ENCODE data around the gene HP.

DNA sequence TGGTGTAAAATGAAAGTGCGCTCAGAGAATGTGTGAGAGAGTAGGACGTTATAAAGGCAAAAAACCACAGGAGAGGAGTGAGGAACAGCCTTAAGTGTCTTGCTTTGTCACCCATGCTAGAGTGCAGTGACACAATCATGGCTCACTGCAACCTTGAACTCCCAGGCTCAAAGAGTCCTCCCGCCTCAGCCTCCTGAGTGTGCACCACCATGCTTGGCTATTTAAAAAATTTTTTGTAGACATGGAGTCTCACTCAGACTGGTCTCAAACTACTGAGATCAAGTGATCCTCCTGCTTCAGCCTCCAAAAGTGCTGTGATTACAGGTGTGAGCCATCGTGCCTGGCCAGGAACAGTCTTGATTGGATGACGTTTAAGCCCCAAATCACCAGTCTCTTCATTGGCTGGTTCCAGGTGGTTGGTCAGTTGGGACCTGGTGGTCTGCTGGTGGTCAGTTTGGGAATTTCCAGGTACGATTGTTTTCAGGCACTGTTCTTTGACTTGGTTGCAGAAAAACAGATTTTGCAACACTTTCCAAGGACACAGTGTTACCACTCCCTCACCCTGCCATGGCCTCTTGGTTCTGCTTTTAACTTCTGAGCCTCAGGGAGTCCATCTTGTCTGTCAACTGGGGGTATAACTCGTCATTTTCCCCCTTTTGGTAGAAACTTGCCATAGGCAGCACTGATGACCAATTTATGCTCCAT lies 24.6 kb upstream of the HP start:
- TF ChIP-seq TAF1 (IDR thresholded peaks at IDR 0.05; ENCODE audit: low read depth, low read length), result no peak
- TF ChIP-seq, protein P1, sequence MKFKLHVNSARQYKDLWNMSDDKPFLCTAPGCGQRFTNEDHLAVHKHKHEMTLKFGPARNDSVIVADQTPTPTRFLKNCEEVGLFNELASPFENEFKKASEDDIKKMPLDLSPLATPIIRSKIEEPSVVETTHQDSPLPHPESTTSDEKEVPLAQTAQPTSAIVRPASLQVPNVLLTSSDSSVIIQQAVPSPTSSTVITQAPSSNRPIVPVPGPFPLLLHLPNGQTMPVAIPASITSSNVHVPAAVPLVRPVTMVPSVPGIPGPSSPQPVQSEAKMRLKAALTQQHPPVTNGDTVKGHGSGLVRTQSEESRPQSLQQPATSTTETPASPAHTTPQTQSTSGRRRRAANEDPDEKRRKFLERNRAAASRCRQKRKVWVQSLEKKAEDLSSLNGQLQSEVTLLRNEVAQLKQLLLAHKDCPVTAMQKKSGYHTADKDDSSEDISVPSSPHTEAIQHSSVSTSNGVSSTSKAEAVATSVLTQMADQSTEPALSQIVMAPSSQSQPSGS (IDR thresholded peaks at IDR 0.05; ENCODE audit: low read length), result no peak
- no peak for TF ChIP-seq POLR2AphosphoS5 (IDR thresholded peaks at IDR 0.05; ENCODE audit: low read depth, low read length)
- no peak for TF ChIP-seq POLR2A (IDR thresholded peaks at IDR 0.05; ENCODE audit: control extremely low read depth in 1 of 2, low read depth in 2 of 2, low read length in 2 of 2)
- TF ChIP-seq, protein P2, sequence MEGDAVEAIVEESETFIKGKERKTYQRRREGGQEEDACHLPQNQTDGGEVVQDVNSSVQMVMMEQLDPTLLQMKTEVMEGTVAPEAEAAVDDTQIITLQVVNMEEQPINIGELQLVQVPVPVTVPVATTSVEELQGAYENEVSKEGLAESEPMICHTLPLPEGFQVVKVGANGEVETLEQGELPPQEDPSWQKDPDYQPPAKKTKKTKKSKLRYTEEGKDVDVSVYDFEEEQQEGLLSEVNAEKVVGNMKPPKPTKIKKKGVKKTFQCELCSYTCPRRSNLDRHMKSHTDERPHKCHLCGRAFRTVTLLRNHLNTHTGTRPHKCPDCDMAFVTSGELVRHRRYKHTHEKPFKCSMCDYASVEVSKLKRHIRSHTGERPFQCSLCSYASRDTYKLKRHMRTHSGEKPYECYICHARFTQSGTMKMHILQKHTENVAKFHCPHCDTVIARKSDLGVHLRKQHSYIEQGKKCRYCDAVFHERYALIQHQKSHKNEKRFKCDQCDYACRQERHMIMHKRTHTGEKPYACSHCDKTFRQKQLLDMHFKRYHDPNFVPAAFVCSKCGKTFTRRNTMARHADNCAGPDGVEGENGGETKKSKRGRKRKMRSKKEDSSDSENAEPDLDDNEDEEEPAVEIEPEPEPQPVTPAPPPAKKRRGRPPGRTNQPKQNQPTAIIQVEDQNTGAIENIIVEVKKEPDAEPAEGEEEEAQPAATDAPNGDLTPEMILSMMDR (IDR thresholded peaks at IDR 0.05; ENCODE audit: control extremely low read depth in 1 of 3, insufficient read depth in 1 of 3, low read depth in 1 of 3, low read length in 3 of 3), result no peak
- no peak for TF ChIP-seq JUN (IDR thresholded peaks at IDR 0.05; ENCODE audit: low read depth, low read length)
- no peak for TF ChIP-seq GTF2F1 (IDR thresholded peaks at IDR 0.05; ENCODE audit: borderline replicate concordance, low read depth, low read length)
- no peak for TF ChIP-seq RAD21 (IDR thresholded peaks at IDR 0.05 in 1 of 2, conservative IDR thresholded peaks at IDR 0.05 in 1 of 2; ENCODE audit: low read depth in 2 of 2, low read length in 2 of 2)
- TF ChIP-seq CBX5 (IDR thresholded peaks at IDR 0.05; ENCODE audit: low read depth, low read length), result no peak
- TF ChIP-seq KDM1A (IDR thresholded peaks at IDR 0.05; ENCODE audit: borderline replicate concordance, low read length), result no peak
- no peak for TF ChIP-seq EP300 (IDR thresholded peaks at IDR 0.05; ENCODE audit: borderline replicate concordance in 1 of 2, low read depth in 2 of 2, low read length in 2 of 2)

Measured in H1 (cell line).